Activated CD8-positive, alpha-beta memory T cell treated with anti-CD3 and anti-CD28 coated beads for 4 hours (primary cell): Measurements from ENCODE around the gene AJM1.

Source experiments
- DNase-seq, 2 donors: peaks; one replicate each; pipeline ENCODE4 v3.0.0-alpha.2; 2020; ENCODE audit warnings: low read depth in 2 of 2

Gene AJM1

DNA sequence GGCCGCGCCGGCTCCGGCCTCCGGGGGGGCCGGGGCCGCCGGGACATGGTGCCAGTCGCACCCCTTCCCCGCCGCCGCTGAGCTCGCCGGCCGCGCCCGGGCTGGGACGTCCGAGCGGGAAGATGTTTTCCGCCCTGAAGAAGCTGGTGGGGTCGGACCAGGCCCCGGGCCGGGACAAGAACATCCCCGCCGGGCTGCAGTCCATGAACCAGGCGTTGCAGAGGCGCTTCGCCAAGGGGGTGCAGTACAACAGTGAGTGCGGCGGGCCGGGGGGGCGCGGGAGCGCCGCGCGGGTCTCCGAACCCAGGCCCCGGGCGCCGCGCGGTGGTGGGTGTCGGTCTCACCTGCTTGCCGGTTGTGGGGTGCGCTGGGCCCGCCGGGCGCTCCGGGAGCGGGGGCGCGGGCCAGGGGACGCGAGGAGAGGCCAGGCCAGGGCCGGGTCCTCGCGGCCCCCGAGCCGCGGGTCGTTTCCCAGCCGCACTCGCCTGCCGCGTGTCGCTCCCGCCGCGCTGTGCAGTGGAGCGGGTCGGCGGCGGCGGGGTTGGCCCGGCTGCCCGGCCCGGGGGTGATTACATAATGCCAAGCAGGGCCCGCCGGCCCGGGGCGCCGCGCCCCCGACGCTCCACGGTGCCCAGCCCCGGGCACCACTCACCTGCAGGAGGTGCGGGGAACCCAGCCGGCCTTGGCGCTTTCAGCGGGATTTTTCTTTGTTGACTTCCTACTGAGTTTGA is 34.0 kb upstream of the AJM1 start:
- peak in 1 of 2 donors; percentile 14 for DNase-seq

DNA sequence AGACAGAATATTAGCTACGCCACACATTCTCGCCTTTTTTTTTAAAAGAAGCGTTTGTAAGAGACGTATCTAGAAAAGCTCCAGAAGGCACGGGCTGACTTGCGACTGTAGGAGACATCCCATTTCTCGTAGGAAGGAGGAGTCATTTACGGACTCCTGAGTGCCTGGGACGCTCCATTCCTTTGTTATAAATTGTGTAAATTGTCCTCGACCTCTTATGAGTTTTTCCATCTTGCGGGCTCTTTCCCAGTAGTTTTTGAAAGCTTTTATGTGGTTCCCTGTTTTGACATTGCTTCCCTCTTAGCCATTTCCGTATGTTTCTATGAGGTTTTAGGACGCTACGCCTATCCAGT is 33.5 kb upstream of the AJM1 start:
- DNase-seq = no peak

DNA sequence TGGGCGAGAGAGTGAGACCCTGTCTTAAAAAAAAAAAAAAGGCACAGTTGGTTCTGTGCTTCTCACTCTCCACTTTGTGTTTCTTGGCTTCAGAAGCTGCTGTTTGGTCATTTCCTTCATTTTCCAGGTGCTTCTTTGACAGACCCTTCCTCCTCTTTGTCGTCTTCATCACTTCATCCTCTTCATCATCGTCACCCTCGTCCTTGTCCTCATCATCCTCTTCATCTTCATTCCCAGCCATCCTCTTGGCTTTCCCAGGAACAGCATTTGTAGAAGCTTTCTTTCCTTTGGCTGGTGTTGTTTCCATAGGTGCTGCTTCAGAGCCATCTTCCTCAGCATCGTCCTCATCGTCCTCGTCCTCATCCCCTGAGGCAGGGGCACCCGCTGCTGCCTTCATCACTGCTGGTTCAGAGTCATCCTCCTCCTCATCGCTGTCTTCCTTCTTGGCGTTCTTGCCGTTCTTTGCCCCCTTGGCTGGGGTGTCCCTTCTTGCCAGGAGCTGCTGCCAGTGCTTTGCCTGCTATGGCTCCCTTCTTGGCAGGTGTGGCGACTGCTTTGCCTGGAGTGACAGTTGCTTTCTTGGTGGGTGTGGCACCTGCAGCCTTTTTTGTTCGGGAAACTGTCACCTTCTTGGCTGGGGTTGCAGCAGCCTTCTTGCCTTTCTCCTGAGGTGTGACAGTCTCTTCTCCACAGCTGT is 27.4 kb upstream of the AJM1 start:
- DNase-seq = no peak

DNA sequence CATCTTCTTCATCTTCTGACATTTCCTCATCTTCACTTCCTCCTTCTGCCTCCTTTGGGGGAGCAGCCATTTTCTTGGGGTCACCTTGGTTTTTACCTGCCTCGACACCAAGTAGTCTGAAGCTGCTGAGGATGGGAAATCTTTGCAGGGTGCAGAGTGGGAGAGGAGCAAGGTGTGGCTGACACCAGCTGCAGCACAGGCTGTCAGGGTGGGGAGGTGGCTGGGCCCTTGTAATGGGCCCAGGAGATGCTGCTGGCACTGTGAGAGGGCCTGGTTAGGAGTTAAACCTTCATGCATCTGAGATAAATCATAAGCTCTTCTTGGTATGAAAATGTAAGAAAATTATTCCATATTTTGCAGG is 26.9 kb upstream of the AJM1 start:
- DNase-seq = no peak

DNA sequence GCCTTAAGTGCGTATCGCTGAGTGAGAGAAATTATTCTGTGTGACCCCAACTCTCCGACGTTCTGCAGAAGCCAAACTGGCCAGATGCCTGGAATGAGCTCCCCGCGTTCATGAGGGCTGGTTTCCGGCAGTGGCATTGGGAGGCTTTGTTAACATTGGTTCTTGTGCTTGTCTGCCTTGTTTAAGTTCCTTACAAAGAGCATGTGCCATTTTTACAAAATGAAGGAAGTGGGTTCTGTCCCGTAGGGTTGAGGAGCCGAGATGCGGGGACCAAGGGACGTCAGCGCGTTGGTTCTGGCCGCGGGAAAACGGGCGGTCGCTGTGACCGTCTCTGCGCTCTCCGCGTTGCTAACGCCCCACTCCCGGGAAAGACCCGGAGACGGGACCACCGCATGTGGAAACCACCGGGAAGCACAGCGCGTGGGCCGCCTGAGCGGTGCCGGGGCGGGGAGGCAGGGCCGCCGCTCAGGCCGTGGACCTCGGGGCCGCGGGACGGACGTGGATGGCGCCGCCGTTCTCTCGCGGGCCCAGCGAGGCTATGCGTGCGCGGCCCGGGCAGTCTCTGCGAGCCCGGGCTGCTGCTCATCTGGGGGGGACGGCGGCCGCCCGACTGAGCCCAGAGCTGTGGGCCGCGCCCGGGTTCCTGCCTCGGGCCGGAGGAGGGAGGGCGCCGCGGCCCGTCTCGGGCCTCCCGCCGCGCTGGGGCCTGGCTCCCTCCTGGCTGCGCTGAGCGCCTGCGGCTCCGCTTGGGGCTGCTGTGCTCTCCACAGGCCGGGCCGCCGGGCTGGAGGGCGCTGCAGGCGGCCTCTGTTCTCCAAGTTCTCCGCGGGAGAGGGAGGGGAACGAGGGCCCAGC is 21.1 kb upstream of the AJM1 start:
- no peak for DNase-seq

DNA sequence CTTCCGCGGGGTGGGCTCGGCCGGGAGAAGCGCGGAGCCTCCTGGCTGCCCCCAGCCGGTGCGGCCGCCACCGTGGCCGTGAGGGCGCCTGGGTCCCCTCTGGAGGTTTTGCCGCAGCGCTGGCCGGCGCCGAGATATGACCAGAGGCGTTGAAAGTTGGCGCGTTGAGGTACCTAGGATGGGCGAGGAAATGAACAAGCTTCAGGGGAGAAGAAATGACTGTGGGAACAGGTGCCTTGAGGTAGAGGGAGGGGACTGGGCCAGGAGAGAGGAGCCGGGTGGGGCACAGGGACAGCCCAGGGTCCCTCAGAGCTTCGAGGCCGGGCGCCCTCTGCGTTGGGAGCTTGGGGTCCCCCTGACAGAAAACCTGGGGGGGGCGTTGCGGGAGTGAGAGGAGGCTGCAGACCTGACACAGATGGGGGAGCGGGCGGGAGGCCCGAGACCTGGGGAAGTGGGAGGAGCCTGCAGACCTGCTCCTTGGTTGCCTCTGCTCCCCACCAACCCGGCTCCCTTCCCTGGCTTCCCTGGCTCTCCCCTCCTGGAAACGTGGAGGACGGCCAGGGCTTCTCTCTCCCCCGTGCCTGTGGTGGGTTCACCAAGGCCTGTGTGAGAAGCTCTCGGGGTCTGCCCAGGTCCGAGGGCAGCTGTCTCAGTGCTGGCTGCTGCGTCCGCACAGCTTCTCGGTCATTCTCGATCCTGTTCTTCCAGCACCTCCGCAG is 20.3 kb upstream of the AJM1 start:
- DNase-seq = no peak

DNA sequence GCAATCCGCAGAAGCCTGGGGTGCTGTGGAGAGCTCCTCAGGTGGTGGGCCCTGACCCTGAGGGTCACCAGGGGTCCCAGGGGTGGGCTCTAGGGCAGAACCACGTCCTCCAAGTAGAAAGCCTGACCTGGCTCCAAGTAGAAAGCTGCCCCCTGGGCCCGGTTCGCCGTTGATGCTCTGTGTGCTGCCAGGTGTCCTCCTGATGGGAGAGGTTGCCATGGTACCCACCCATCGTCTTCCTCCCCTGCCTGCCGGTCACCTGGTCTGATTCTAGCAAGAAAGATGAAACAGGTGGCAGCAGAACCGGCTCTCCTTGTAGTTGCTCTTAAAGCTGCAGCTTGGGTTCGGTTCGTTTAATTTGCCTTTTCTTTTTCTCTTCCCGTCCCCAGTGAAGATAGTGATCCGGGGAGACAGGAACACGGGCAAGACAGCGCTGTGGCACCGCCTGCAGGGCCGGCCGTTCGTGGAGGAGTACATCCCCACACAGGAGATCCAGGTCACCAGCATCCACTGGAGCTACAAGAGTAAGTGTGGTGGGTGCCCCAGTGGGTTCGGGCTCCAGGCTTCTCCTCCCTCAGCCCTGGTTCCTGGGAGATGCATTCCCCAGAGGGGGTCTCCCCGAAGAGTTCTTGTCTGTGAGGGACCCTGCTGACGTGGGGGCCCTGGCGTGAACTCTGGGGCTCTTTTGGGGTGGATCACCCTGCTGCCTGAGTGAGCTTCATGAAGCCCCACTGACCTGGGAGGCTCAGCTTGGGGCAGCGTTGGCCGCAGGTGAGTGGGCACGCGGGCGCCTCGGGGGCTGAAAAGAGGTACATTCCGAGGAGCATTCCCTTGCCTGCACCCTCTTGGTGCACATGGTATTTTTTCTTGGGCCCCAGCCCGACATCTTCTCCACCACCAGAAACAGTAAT is 18.9 kb upstream of the AJM1 start:
- no peak for DNase-seq

DNA sequence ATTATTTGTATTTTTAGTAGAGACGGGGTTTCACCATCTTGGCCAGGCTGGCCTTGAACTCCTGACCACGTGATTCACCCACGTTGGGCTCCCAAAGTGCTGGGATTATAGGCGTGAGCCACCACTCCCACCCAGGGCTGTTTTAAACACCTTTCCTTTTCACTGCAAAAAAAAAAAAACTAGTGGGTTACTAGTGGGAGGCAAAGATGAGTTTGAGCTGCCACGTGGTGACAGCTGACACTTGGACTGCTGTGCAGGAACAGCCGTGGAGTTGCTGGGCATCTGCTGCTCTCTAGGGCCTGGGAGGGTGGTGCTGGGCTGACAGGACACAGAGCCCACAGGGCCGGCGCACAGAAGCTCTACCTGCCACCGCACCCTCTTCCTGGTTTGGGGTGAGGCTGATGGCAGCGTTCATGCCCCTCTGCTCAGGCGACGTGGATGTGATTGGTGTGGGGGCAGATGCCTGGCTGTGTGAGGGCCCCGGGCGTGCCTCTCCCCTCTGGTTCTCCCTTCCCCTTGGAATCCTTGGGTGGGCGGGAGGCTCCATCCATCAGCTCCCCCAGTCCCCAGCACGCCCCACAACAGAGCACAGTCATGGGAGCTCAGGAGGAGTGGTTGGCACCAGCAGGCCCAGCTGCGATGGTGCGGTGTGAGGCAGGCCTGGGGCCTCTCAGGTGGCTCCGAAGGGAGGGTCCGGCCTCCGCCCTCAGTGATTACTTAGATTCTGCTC is 17.6 kb upstream of the AJM1 start:
- no peak for DNase-seq

DNA sequence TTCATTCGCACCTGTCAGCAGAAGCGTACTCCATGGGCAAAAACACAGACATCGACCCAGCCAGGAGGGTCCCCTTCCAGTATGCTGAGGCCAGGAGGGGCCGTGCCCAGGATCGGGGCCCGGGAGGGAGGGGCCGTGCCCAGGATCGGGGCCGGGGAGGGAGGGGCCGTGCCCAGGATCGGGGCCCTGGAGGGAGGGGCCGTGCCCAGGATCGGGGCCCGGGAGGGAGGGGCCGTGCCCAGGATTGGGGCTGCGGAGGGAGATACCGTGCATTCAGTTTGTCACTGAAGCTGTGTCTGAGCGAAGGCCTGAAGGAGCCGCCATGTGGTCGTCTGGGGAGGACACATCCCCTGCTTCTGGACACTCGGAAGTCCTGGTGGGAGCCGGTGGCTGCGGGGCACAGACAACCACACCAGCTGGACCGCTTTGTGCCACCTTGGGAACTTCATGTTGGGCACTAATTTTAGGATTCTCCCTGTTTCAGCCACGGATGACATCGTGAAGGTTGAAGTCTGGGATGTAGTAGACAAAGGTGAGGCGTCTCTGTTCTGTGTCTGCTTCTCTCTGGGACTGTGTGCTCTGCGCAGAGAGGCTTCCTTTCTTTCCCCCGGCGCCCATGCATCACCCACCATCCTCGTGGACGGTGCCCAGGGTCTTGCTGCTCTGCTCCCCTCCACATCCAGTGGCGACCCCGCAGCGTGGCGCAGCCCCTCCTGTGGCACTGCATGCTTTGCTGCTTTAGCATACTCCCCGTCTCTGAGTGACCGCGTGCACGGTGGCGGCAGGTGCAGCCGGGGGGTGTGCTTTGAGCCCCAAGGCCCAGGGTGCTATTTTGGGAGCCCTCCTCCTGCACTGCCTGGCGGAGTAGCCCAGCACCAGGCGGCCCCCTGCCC is 16.7 kb upstream of the AJM1 start:
- DNase-seq = no peak

DNA sequence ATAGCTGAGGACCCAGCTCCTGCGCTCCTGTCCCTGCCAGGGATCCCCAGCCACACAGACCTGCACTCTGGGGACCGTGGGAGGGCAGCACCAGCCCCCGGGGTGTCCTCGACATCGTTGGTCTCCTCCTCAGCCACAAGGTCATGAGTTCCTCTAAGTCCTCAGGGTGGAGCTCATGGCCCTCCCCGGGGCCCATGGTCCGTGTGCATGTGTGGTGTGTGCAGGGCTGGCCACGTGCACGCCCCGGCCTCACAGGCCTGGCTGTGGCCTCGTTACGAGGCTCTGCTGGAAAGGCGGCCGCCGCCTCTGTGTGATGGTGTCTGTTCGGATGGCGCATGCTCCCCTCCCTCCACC is 16.1 kb upstream of the AJM1 start:
- DNase-seq = no peak

DNA sequence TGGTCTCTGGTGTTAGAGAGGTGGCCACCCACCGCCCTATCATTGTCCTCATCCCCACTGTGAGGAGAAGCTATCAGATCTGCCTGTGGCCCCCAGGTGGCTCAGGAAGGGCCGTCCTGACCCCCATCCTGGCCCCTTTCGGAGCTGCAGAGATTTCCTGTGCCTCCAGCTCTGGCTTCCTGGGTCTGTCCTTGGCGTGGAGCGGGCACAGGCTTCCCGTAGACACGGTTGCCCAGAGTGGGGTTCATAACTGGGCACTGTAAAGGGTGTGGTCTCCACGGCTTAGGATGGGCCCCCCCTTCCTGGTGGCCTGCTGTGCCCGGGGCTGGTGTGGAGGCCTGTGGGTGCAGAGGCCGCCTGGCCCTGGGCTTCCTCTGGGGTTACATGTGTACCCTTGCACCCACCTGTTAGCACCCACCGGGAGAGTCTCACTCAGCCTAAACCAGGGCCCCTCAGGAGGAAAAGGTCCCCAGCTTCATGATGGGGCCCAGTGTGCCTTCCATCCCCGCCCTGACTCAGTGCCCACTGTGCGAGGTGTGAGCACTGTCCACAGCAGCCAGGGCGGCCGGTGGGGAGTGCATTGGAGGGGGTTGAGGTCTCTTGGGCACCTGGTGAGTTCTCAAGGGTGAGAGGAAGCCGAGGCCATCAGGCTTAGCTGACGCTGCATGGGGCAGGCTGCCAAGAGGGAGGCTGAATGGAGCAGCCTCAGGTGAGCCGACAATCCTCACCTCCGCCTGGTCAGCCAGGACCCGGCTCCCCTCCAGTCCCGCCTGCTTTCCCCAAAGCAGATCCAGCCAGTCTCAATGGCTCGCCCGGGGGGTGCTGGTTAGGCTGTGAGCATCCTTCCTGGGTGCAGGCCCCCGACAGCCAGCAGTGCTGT is 15.3 kb upstream of the AJM1 start:
- no peak for DNase-seq

DNA sequence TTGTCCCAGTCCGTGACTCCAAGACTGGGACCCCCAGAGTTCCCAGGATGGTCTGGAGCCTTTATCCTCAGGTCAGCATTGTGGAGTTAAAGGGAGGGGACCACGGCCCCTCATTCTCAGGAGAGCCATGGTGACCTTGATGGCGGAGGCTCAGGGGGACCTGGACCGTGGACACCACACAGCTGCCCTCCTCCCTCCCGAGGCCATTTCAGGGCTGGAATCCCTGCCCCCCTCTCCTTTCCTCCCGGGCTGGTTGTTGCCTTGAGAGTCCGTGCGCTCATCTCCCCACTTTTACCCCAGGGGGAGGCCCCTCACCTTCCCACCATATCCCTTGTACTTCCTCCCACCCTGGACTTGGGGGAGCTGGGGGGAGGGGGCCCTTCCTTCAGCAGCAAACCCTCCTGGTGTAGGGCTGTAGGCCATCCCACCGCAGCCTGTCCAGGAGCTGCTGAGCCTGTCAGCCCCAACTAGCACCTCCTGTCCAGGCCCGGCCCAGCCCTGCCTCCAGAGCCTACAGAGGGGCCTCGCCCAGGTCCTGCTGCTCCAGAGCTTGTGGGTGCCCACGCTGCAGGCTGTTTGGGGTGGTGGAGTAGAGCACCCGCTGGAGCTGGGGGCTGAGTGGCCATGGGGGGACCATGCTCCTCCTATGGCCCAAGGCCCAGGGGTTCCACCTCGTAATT is 14.3 kb upstream of the AJM1 start:
- no peak for DNase-seq

DNA sequence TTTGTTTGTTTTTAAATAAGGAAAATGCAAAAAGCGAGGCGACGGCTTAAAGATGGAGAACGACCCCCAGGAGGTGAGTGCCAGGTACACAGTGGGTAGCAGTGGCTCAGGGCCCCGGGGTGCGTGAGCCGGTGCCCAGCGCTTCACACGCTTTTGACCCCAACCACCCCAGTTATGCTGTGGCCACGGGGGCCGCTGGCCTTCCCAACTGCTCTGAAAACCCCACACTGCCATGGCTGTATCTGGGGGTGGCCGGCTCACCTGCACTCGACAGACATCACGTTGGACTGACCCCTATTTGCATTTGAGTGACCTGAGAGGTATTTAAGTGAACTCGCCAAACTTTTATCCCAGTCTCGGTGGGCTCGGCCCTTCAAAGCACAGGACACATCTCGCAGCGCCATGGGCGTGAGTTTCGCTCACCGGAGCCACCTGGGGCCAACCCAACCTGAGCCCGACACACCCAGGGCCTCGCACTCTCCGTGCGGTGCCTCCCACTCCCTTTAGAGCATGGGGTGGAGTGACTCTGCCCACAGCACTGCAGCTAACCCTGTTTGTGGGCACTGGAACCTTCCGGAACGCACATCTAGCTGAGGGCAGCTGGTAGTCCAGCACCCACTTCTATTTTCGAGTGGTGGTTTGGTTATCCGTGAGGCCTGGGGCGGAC is 13.7 kb upstream of the AJM1 start:
- no peak for DNase-seq

DNA sequence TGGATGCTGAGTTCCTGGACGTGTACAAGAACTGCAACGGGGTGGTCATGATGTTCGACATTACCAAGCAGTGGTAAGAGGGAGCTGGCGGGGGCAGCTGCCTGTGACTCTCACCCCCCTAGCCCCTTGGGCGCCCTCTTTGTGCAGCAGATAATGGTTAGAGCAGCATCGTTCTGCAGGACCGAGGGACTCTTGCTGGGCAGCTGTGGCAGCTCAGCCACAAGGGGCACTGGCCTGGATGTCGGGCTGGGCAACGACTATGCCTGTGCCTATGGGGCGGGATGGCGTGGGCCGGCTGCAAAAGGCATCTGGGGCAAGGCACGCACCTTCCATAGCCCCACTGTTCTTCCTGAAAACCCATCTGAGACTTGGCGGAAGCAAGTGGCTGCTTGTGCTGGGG is 12.9 kb upstream of the AJM1 start:
- no peak for DNase-seq

DNA sequence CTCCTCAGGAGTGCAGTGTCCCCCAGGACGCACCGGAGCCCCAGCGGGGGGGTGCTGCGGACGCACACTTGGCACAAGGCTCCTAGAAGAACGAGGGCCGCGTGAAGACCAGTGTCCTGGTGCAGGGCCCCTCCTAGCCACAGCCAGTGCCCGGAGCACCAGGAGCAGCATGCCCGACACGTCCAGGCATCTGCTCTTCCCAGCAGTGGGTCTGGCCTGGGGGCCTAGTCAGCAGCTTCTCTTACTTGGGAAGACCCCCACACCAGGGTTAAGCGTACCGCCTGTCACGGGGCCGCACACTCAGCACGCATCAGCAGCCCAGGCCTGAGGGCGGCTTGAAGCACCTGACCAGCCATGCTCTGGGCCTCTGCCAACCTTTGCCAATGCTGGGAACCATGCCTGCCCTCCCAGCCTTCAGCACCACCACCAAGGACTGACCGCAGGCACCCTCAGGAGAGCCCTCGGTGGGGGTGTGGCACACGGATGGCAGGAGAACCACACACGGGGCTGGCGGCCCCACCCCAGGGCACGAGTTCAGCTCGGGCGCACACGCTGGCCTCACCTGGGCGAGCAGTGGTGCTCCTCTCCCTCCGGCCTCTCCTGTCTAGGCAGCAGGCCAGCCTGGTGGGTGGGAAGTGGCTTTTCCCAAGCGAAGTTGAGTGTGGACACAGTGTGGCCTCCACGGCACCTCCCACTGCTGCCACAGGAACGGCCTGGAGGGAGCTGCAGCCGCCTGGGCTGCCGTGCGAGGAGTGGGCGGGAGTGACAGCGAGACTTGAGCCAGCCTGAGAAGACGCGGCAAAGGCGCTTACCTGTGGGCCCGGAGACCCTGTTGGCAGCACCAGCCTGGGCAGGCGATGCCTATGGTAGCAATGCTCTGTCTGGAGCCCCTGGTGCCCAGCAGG is 12.0 kb upstream of the AJM1 start:
- no peak for DNase-seq

DNA sequence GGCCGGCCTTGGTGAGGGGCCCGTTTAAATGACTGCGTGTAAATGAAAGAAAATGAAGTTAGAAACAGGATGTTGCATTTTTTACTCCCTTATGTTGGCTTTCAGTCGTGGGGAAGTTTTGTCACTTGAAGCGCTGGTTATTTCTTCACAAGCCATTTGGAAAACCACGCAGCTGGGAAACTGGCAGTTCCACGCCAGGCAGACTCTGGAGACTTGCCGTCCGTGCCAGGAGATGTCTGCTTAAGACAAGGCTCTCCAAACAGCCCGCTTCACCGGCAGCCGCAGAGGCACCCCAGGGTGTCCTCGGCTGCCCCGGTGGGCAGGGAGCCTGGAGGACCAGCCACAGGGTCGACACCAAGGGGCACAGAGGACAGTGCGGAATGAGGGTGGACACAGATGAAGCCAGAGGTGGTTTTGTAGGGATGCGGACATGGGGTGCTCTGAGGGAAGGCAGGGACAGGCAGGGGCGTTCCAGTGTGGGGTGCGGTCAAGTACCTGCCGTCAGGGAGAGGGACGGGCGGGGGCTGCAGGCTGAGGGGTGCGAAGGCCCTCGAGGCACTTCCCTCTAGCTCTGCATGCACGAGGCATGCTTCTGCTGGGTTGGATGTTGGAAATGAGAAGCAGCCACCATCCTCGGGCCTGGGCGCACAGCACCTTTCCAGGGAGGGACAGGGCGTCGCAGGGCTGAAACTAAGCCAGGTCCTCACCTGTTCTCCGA is 11.1 kb upstream of the AJM1 start:
- no peak for DNase-seq
